HCT116 (cell line): ENCODE measurements around the gene TTC33.

Source experiments
- CBX3 ChIP-seq: IDR thresholded peaks from 2 replicates; pipeline ENCODE4 v1.6.1; 2012; ENCODE audit warnings: low read depth
- CEBPB ChIP-seq: IDR thresholded peaks from 2 replicates; pipeline ENCODE4 v1.6.1; 2012; ENCODE audit warnings: low read depth
- EZH2 ChIP-seq: fragments of 200-600 bp; sonication (generic); IDR thresholded peaks from 2 replicates; pipeline ENCODE4 v1.6.1; 2017; ENCODE audit warnings: antibody characterized with exemption, mixed run types
- EZH2phosphoT487 ChIP-seq: fragments of 200-600 bp; IDR thresholded peaks from 2 replicates; pipeline ENCODE4 v1.6.1; 2018; ENCODE audit warnings: antibody characterized with exemption, borderline replicate concordance
- POLR2A ChIP-seq: IDR thresholded peaks from 2 replicates; pipeline ENCODE4 v1.7.0; 2011; ENCODE audit warnings: borderline replicate concordance; ENCODE audit not compliant: insufficient read depth, insufficient read length; ENCODE audit errors: extremely low read depth
- POLR2AphosphoS5 ChIP-seq: IDR thresholded peaks from 2 replicates; pipeline ENCODE4 v1.6.1; 2011; ENCODE audit warnings: mild to moderate bottlenecking, low read depth, low read length, moderate library complexity
- RAD21 ChIP-seq: IDR thresholded peaks from 2 replicates; pipeline ENCODE4 v1.6.1; 2012; ENCODE audit warnings: low read depth, mild to moderate bottlenecking
- SRF ChIP-seq: IDR thresholded peaks from 2 replicates; pipeline ENCODE4 v1.6.1; 2012; ENCODE audit warnings: low read depth
- TF ChIP-seq, protein P1 (sequence below), 3 experiments: fragments of 200-600 bp in 1 of 3; sonication (generic) in 1 of 3; IDR thresholded peaks in 2 of 3; conservative IDR thresholded peaks in 1 of 3; 2 replicates each; pipeline ENCODE4 v1.5.1; 2012 to 2017; ENCODE audit warnings: low read depth in 2 of 3, low read length in 2 of 3, antibody characterized with exemption in 1 of 3, borderline replicate concordance in 1 of 3, control low read depth in 1 of 3, mild to moderate bottlenecking in 1 of 3, mixed read lengths in 1 of 3, mixed run types in 1 of 3, moderate library complexity in 1 of 3; ENCODE audit not compliant: insufficient read depth in 1 of 3
- TF ChIP-seq, protein P2 (sequence below): IDR thresholded peaks from 2 replicates; pipeline ENCODE4 v1.6.1; 2012
- TF ChIP-seq, protein P3 (sequence below): IDR thresholded peaks from 2 replicates; pipeline ENCODE4 v1.6.1; 2012

DNA sequence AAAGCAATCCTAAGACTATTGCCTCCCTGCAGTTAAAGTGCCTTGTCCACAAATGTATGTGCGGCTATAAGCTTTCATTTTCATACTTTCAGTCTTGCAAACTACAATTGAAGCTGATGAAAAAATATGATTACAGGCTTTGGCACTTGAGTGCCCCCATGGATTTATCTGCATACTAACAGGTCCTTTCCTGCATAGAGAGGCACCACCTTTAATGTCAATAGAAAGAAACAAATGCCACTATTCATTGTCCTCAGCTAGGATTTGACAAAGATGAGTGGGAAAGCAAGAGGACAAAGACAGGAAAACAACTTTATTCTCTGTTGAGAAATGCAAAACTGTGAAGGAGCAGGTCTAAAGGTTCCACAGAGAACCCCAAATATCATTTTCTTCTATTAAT is 201.7 kb downstream of the TTC33 start:
- TF ChIP-seq, protein P1, sequence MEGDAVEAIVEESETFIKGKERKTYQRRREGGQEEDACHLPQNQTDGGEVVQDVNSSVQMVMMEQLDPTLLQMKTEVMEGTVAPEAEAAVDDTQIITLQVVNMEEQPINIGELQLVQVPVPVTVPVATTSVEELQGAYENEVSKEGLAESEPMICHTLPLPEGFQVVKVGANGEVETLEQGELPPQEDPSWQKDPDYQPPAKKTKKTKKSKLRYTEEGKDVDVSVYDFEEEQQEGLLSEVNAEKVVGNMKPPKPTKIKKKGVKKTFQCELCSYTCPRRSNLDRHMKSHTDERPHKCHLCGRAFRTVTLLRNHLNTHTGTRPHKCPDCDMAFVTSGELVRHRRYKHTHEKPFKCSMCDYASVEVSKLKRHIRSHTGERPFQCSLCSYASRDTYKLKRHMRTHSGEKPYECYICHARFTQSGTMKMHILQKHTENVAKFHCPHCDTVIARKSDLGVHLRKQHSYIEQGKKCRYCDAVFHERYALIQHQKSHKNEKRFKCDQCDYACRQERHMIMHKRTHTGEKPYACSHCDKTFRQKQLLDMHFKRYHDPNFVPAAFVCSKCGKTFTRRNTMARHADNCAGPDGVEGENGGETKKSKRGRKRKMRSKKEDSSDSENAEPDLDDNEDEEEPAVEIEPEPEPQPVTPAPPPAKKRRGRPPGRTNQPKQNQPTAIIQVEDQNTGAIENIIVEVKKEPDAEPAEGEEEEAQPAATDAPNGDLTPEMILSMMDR (IDR thresholded peaks at IDR 0.05 in 2 of 3, conservative IDR thresholded peaks at IDR 0.05 in 1 of 3; ENCODE audit: borderline replicate concordance in 1 of 3, insufficient read depth in 1 of 3, low read depth in 2 of 3, low read length in 2 of 3), result no peak
- TF ChIP-seq, protein P2, sequence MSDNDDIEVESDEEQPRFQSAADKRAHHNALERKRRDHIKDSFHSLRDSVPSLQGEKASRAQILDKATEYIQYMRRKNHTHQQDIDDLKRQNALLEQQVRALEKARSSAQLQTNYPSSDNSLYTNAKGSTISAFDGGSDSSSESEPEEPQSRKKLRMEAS, result no peak
- TF ChIP-seq, protein P3, sequence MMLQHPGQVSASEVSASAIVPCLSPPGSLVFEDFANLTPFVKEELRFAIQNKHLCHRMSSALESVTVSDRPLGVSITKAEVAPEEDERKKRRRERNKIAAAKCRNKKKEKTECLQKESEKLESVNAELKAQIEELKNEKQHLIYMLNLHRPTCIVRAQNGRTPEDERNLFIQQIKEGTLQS, result no peak
- no peak for TF ChIP-seq RAD21
- no peak for TF ChIP-seq POLR2AphosphoS5
- TF ChIP-seq EZH2, result no peak
- TF ChIP-seq POLR2A, result no peak
- TF ChIP-seq CBX3, result no peak
- no peak for TF ChIP-seq SRF
- TF ChIP-seq CEBPB, result no peak
- no peak for TF ChIP-seq EZH2phosphoT487
